ENCODE results near the gene CEBPA.

The CEBPA gene

DNA sequence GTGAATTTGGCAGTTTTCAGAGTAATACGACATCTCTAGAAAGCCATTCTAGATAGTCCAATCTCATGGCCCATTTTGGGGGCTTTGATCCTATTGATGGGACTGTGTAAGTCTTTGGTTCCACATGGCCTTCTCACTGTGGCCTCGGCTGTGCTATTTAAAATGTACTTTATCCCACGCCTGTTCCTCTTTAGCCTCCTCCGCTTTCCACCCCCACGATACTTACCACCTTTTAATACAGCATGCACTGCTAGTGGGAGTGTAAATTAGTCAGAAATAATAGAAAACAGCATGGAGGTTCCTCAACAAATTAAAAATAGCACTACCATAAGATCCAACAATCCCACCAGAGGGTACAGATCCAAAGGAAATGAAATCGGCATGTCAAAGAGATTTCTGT is 42.8 kb upstream of the CEBPA start:
- DNase-seq (ENCODE audit: low read depth): no peak
- no peak overlapping the region for H3K4me3 ChIP-seq (ENCODE audit: low read depth, low read length)
- TF ChIP-seq, protein P1, sequence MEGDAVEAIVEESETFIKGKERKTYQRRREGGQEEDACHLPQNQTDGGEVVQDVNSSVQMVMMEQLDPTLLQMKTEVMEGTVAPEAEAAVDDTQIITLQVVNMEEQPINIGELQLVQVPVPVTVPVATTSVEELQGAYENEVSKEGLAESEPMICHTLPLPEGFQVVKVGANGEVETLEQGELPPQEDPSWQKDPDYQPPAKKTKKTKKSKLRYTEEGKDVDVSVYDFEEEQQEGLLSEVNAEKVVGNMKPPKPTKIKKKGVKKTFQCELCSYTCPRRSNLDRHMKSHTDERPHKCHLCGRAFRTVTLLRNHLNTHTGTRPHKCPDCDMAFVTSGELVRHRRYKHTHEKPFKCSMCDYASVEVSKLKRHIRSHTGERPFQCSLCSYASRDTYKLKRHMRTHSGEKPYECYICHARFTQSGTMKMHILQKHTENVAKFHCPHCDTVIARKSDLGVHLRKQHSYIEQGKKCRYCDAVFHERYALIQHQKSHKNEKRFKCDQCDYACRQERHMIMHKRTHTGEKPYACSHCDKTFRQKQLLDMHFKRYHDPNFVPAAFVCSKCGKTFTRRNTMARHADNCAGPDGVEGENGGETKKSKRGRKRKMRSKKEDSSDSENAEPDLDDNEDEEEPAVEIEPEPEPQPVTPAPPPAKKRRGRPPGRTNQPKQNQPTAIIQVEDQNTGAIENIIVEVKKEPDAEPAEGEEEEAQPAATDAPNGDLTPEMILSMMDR (conservative IDR thresholded peaks at IDR 0.05; ENCODE audit: low read depth, low read length): no peak

DNA sequence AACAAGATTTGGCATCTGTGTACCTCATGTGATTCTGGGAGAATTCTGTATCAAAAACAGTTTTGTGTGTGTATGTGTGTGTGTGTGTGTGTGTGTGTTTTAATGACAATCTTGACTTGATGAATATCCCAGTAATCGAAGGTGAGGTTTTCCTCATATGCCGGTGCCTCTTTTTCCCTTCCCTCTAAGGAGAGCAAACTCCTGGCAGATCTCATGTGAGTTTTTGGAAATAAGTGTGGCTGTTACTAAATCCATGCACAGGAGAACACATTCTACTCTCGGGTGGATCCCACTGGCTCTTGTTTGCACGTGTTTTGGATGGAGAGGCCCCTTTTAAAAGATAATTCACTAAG is 42.2 kb upstream of the CEBPA start:
- TF ChIP-seq, protein P1 (conservative IDR thresholded peaks at IDR 0.05; ENCODE audit: low read depth, low read length): no peak
- DNase-seq (ENCODE audit: low read depth): no peak

DNA sequence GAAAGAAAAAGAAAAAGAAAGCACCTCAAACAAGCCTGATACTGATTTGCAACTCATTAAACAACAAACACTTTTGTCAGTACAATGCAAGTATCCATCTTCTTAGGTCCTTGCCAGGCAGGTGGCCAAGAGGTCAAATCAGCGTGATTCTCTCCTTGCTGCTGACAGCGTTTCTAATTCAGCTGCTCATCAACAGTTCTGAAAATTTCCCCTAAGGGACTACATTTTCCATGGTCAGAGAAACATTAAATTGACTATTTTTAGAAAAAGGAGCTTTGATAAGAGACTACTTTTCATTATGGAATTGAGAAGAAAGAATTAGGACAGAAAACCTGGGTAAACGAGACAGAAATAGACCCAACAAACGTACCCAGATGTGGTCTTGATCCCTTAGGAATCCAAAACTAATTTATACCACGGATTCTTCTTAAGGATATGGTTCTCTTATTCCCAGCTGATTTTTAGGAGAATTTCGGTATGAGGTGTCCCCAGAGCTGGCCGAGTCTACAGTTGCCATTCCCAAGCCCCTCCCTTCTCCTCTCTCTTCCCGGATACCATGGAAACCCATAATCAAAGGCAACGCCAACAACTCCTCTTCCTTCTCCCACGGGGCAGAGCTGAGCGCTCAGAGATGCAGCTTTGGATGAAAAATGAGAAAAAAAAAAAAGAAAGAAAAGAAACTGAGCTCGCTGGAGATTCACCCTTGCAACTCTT is 41.7 kb upstream of the CEBPA start:
- DNase-seq (ENCODE audit: low read depth): no peak
- H3K4me3 ChIP-seq (ENCODE audit: low read depth, low read length): no peak overlapping the region
- TF ChIP-seq, protein P1 (conservative IDR thresholded peaks at IDR 0.05; ENCODE audit: low read depth, low read length): no peak

More for the DNA sequence above, 42.2 kb upstream of the CEBPA start:
- no peak overlapping the region for H3K4me3 ChIP-seq (ENCODE audit: low read depth, low read length)

DNA sequence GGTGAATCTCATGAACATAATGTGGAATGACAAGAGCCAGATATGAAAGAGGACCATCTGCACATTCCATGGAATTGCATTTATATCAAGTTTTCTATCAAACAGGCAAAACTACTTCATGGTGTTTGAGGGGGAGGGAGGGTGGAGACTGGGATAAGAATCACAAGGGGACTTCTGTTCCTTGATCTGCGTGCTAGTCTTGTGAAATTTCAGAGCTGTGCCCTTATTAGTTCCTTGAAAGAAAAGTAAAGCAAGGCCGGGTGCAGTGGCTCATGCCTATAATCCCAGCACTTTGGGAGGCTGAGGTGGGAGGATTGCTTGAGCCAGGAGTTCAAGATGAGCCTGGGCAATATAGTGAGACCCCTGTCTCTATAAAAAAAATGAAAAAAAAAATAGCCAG is 41.0 kb upstream of the CEBPA start:
- TF ChIP-seq, protein P1 (conservative IDR thresholded peaks at IDR 0.05; ENCODE audit: low read depth, low read length): no peak
- no peak overlapping the region for H3K4me3 ChIP-seq (ENCODE audit: low read depth, low read length)
- DNase-seq (ENCODE audit: low read depth): no peak

DNA sequence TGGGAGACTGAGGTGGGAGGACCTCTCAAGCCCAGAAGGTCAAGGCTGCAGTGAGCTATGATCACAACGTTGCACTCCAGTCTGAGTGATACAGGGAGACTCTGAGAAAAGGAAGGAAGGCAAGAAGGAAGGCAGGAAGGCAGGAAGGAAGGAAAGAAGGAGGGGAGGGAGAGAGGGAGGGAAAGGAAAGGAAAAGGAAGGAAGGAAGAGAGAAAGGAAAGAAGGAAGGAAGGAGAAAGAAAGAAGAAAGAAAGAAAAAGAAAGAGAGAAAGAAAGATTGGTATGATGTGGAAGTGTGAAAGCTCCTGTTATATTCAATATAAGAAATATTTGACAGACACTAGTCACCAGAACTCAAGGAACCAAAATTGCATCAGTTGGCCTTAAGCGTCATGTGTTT is 38.7 kb upstream of the CEBPA start:
- TF ChIP-seq, protein P1 (conservative IDR thresholded peaks at IDR 0.05; ENCODE audit: low read depth, low read length): no peak
- H3K4me3 ChIP-seq (ENCODE audit: low read depth, low read length): no peak overlapping the region
- no peak for DNase-seq (ENCODE audit: low read depth)

DNA sequence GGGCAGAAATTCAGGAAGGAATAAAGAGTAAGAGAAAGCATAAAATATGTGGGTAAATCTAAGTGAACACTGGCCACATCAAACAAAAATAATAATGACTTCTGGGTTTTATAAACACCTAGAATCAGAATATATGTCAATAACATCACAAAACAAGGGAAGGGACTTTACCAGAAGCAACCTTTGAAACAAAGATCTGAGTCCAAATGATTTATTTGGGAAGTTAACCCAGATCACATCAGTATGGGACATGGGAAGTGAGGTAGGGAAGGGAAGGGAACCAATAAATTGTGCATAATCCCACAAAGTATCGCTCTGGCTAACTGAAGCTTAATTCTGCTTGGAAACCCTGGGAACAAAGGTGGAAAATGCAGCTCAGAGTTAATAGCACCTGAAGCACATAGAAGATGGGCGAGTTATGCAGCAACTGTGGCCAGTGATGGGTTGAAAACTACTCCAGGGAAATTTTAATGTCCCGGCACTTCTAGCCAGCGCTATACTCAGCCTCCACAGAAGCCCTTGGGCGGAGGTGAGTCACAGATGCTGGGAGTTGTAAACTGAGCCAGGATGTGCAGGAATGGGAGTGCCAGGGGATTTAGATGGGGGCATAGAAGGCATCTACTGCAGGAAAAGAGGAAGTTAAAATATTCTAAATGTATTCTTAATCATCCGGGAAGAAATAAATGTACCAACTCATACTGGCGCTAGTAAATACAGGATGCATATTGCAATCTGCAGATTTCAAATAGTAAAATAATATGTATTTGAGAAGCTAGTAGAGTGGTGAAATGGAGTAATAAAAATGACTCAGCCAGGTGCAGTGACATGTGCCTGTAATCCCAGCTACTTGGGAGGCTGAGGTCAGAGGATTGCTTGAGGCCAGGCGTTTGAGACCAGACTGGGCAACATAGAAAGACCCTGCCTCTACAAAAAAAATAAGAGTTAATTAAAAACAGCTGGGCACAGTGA is 37.0 kb upstream of the CEBPA start:
- no peak overlapping the region for H3K4me3 ChIP-seq (ENCODE audit: low read depth, low read length)
- TF ChIP-seq, protein P1 (conservative IDR thresholded peaks at IDR 0.05; ENCODE audit: low read depth, low read length): no peak
- DNase-seq (ENCODE audit: low read depth): no peak
